SIG-M5 treated with dmso at 0.1 percent for 504 hours (cell line): ENCODE results near the gene OR6B1.
A peak's percentile ranks its signal among the peaks of the same experiment; 100 is the strongest.
"Not testable (repeated sequence)": the region's sequence is repeated elsewhere in the genome, so short reads cannot be mapped to it uniquely, and the experiment has no call there.

Experiments used
- DNase-seq: peaks from one replicate; lab custom pipeline; 2025; ENCODE audit not compliant: unreplicated experiment; lab: John Stamatoyannopoulos, UW

Gene OR6B1

GRCh38 chr7:144004703-144005102 is 4.6 kb downstream of the OR6B1 start:
- no peak for DNase-seq

- DNase-seq, result no peak
Measured at GRCh38 chr7:144006029-144006691, 6.0 kb downstream of the OR6B1 start.

GRCh38 chr7:144006692-144007042 is 6.5 kb downstream of the OR6B1 start:
- no peak for DNase-seq

GRCh38 chr7:144009361-144009760 is 9.2 kb downstream of the OR6B1 start:
- DNase-seq, result no peak

GRCh38 chr7:144010061-144010460 is 9.9 kb downstream of the OR6B1 start:
- not testable (repeated sequence) for DNase-seq

GRCh38 chr7:144010821-144011220 is 10.7 kb downstream of the OR6B1 start:
- DNase-seq, result not testable (repeated sequence)

- no peak for DNase-seq
Measured at GRCh38 chr7:144011458-144012230, 11.5 kb downstream of the OR6B1 start.

- no peak for DNase-seq
Measured at GRCh38 chr7:144018065-144018464, 17.9 kb downstream of the OR6B1 start.

GRCh38 chr7:144019457-144019856 is 19.3 kb downstream of the OR6B1 start:
- DNase-seq, result peak; percentile 25

GRCh38 chr7:144020340-144020739 is 20.2 kb downstream of the OR6B1 start:
- no peak for DNase-seq

GRCh38 chr7:144022169-144022568 is 22.0 kb downstream of the OR6B1 start:
- no peak for DNase-seq

GRCh38 chr7:144023171-144023827 is 23.2 kb downstream of the OR6B1 start:
- no peak for DNase-seq

- DNase-seq, result no peak
Measured at GRCh38 chr7:144024213-144024612, 24.1 kb downstream of the OR6B1 start.

GRCh38 chr7:144026203-144026883 is 26.2 kb downstream of the OR6B1 start:
- no peak for DNase-seq

GRCh38 chr7:144027070-144027469 is 26.9 kb downstream of the OR6B1 start:
- DNase-seq, result no peak

GRCh38 chr7:144027974-144028373 is 27.9 kb downstream of the OR6B1 start:
- DNase-seq, result no peak

- DNase-seq, result no peak
Measured at GRCh38 chr7:144028547-144028946, 28.4 kb downstream of the OR6B1 start.

- no peak for DNase-seq
Measured at GRCh38 chr7:144032516-144032915, 32.4 kb downstream of the OR6B1 start.

- no peak for DNase-seq
Measured at GRCh38 chr7:144032985-144033709, 33.0 kb downstream of the OR6B1 start.

- no peak for DNase-seq
Measured at GRCh38 chr7:144035385-144035784, 35.3 kb downstream of the OR6B1 start.
